ENCODE data around the gene SULT2A1.
"Not testable (repeated sequence)": the region's sequence is repeated elsewhere in the genome, so short reads cannot be mapped to it uniquely, and the experiment has no call there.

Gene SULT2A1, protein sequence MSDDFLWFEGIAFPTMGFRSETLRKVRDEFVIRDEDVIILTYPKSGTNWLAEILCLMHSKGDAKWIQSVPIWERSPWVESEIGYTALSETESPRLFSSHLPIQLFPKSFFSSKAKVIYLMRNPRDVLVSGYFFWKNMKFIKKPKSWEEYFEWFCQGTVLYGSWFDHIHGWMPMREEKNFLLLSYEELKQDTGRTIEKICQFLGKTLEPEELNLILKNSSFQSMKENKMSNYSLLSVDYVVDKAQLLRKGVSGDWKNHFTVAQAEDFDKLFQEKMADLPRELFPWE

DNA sequence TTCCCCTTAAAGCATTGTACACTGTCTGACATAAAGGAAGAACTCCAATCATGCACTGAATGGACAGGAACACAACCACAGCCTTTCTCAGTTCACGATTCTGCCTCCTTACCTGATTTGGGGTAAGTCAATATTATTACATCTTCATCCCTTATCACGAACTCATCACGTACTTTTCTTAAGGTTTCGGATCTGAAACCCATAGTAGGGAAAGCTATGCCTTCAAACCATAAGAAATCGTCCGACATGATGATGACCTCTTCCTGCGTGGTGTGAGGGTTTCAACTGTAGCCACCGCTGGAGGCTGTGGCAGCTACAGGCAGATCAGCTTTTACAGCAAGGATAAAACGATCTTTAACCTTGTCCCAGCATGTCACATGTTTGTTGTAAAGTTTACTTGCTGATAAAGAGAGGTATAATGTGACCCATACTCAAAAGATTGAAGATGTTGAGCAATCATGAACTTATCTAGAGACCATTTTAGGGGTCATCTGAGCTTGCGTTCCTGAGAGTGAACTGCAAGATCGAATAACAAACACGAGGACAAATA, at the start of gene SULT2A1:
Gene SULT2A1, minus strand, starts transcription at position 306 of the 550 bp plus-strand sequence. Its CDS starts 58 bp downstream, at position 248.
- DNase-seq = no peak

DNA sequence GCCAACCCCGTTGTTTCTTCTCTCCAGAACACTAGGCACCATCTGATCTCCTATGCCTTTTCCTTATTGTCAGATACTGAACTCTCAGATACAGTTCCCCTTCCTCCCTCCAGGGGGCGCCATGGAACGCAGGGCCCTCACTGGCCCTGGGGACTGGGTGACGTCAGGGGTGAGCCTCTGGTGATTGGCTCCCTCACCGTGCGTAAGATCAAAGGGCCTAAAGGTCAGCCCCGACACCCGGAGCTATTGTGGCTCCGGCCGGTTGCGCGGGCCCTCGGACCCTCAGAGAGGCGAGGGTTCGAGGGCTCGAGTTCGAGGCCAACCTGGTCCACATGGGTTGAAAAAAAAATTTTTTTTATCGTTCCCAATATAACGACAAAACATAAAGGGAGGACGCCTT, 42.5 kb upstream of the SULT2A1 start:
- DNase-seq = not testable (repeated sequence)

DNA sequence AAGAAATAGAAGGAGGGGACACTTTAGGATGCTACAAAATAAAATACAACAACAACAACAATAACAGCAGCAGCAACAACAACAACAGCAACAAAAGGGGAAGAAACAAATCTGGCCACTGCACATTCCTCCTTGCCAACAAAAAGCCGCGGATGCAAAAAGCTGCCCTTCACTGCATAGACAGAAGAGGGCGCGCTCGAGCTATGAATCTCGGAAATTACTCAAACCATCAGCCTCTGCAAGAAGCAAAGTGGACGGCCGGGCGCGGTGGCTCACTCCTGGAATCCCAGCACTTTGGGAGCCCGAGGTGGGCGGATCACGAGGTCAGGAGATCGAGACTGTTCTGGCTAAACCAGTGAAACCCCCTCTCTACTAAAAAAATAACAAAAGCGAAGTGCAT, 34.0 kb upstream of the SULT2A1 start:
- not testable (repeated sequence) for DNase-seq

DNA sequence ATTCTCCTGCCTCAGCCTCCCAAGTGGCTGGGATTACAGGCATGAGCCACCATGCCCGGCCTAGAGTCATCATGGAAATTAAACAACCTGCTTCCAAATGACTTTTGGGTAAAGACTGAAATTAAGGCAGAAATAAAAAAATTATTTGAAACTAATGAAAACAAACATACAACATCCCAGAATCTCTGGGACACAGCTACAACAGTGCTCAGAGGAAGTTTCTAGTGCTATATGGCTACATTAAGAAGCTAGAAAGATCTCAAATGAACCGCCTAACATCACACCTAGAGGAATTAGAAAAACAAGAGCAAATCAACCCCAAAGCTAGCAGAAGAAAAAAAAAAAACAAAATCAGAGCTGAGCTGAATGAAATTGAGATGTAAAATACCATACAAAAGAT, 24.1 kb upstream of the SULT2A1 start:
- not testable (repeated sequence) for DNase-seq

DNA sequence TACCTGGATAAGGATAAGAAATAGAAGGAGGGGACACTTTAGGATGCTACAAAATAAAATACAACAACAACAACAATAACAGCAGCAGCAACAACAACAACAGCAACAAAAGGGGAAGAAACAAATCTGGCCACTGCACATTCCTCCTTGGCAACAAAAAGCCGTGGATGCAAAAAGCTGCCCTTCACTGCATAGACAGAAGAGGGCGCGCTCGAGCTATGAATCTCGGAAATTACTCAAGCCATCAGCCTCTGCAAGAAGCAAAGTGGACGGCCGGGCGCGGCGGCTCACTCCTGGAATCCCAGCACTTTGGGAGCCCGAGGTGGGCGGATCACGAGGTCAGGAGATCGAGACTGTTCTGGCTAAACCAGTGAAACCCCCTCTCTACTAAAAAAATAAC, 23.2 kb upstream of the SULT2A1 start:
- DNase-seq = peak; percentile 52 to 65

DNA sequence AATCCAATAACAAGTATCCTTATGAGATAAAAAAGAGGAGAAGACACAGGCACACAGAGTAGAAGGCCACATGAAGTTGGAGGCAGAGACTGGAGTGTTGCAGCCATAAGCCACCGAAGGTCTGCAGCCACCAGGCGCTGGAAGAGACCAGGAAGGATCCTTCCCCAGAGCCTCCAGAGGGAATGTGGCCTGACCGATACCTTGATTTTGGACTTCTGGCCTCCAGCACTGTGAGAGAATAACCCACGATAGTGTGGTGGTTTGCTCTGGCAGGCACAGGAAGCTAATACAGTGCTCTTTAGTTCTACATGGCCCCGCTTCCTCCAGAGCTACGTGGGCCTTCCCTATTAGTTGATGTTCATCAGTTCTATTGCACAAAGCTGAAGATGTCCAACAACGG, 15.3 kb upstream of the SULT2A1 start:
- no peak for DNase-seq

DNA sequence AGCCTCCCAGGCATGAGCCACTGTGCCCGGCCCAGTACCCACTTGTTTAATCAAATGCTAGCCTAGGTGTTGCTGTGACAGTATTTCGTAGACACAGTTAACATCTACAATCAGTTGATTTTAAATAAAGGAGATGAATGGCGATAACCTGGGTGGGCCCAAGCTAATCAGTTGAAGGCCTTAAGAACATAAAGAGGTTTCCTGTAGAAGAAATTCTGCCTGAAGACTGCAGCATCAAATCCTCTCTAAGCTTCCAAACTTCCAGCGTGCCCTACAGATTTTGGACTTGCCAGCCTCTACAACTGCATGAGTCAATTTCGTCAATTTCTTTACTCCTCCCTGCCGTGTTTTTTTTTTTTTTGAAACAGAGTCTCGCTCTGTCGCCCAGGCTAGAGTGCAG, 13.2 kb upstream of the SULT2A1 start:
- no peak for DNase-seq

DNA sequence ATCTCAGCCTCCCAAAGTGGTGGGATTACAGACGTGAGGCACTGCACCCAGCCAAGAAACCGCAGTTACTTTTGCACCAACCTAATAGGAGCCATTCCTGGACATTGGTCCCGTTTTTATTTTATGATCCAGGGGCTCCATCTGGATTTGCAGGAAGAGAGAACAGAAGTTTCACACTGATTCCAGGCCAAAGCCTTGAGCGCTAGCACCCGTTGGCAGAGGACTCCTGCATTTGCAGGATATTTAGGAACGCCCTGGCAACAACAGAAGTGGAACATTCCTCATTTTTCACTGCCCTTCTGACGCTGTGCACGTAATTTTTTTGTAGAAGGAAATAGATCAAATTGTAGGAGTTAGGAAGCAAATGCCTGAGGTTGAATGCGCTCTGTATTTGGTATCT, 11.7 kb upstream of the SULT2A1 start:
- DNase-seq = no peak

DNA sequence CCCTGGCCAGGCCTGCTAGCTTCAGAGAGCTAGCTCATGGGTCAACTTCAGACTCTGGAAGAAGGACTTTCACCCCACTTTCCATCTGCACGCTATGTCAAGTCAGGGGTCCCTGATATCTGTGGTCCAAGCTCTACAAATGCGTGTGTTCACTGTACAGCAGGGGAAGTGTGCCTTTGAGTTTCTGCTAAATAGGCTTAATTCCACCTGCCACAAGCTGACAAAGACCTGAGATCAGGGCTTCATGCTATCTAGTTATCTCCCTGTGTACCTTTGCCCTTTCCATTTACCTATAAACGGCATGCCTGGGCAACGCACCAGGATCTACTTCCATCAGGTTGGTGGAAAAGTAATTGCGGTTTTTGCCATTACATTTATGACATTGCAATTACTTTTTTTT, 10.7 kb upstream of the SULT2A1 start:
- DNase-seq = no peak

DNA sequence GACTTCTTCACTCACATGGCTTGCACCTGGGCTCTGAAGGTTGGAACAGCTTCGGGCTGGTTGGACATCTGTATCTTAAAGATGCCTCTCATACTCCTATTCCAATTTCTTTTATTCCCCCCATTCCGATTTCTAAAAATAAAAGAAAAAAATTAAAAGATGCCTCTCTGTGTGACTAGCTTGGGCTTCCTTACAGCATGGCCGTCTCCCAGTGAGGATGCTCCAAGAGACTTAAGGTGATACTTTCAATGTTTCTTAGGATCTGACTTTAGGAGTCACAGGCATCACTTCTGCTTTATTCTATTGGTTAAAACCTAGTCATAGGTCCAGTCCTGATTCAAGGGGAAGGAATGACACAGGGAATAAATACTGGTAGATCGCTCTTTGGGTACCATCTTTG, 9.9 kb upstream of the SULT2A1 start:
- DNase-seq = no peak

DNA sequence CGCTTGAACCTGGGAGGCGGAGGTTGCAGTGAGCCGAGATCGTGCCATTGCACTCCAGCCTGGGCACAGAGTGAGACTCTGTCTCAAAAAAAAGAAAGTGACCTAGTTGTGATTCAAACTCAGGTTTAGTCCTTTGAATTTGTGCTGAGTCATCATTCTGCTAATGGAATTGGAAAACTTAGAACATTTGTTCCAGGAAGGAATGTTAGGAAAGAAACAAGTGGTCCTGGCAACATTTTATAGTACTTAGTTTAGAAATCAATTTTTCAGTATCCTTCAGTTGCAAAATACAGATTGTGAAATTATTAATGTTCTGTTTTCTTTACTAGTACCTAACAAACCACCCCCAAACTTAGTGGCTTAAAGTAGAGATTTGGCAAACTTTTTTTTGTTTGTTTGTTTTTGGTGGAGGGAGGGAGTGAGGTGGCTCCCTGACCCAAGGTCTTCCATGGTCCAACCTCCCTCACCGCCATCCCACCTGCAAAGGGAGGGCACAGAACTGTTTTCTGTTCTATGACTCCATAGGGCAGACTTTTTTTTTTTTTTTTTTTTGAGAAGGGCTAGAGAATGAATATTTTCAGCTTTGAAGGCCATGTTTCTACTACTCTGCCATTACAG, 9.2 kb upstream of the SULT2A1 start:
- no peak for DNase-seq

DNA sequence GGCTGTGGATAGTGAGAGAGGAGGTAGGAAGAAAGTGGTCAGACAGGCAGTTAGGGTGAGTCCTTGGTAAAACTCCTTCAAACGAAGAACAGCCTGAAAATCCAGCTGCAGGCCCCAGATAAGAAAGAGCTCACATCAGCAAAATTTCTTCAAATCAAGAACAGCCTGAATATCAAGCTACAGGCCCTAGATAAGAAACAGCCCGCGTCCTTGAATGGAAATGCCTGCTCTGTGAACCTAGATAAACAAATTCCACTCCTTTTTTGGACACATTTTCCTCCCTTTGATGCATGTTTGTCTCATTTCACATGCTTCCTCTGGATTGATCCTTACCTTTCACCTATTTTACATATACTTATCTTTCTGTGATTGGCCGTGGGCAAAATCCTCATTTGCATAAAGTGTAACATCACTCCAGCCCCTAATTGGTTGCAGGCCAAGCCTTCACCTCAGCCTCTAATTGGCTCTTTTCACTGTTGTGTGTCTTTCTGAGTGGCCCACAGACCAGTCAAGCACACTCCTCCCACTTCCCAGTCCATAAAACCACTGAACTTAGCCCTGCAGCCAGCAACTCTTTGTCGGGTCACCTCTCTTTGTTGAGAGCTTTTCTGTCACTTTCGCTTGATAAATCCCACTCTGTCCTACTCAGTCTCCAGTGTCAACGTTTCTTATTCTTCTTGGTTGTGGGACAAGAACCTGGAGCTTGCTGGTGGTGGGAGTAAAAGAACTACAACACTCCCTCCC, 6.0 kb upstream of the SULT2A1 start:
- DNase-seq = no peak

DNA sequence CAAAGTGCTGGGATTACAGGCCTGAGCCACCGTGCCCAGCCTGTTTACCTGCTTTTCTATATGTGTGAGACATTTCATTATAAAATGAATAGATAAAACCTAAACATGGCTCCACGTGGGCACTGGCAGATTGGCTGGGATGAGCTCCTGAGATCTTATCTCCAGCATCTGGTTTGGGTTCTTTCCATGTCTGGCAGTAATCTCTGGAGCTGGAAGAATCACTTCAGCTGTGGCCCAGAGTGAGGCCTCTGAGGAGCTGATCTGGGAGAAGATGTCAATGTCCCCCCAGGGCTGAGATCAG, 5.5 kb upstream of the SULT2A1 start:
- no peak for DNase-seq

DNA sequence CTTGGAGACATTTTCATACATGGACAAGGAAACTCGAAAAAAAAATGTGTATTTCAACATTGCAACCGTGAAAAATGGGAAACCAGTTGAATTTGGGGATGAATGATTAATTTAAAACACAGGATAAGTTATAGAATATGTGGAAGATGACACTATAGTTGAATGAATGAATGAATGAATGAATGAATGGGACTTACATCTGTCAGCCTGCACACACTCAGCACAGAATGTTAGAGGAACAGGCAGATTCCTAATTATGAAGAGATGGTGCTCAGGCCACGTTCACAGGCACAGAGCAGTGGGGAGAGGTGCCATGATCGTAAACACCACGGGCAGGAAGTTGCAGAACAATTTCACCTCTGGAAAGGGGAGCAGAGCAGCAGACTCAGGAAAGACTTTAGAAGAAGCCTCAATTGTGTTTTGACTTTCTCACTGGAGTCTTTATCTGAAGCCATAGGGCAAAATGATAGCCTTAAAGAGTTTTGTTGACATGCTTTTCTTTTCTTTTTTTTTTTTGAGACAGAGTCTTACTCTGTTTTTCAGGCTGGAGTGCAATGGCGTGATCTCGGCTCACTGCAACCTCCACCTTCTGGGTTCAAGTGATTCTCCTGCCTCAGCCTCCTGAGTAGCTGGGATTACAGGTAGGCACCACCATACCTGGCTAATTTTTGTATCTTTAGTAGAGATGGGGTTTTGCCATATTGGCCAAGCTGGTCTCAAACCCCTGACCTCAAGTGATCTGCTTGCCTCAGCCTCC, 4.9 kb upstream of the SULT2A1 start:
- DNase-seq = no peak

DNA sequence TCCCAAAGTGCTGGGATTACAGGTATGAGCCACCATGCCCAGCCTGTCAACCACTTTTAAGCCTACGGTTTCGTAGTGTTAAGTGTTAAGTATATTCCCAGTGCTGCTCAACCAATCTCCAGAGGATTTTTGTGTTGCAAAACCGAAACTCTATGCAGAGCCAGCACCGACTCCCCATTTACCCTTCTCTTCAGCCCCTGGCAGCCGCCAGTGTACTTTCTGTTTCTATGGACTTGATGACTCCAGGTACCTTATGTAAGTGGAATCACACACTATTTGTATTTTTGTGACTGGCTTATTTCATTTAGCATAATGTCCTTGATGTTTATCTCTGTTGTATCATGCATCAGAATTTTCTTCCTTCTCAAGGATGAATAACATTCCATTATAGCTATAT, 1.1 kb downstream of the SULT2A1 start:
- DNase-seq = no peak

DNA sequence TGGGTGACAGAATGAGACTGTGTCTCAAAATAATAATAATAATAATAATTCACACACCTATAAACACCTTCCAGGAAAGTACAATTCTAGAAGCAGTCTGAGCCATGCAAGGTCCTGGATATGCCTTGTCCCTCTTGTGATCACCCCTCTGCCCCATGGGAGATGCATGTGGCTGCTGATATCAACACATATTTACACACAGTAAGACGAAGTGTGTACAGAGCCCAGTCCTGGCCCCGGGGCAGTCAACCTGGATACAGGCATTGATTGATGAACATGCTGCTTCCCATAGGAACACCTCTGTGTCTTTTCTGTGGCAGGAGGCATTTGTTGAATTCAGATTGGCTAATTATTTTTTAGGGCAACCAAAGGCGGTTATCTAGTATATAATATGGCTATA, 3.2 kb downstream of the SULT2A1 start:
- no peak for DNase-seq

DNA sequence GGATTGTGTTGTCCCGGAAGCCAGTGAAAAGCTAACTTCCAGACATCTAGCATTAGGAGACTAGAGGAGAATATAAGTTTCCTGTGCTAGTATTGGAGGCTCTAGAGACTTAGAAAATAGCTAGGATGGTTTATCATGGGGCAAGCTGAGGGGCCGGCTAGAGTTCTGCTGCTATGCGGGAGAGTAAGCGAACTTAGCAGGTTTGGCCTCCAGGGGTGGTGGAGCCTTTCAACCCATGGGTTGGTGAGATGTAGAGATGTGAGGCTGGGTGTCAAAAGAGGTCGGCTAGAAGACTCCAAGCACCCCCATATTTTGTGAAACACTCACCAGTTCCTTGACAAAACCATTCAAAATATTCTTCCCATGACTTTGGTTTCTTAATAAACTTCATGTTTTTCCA, 4.4 kb downstream of the SULT2A1 start:
- DNase-seq = no peak

DNA sequence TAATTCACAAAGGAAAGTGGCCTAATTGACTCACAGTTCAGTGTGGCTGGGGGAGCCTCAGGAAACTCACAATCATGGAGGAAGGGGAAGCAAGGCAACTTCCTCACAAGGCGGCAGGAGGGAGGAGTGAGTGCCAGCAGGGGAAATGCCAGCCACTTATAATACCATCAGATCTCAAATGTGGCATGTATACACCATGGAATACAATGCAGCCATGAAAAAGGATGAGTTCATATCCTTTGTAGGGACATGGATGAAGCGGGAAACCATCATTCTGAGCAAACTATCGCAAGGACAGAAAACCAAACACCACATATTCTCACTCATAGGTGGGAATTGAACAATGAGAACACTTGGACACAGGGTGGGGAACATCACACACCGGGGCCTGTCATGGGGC, 6.7 kb downstream of the SULT2A1 start:
- not testable (repeated sequence) for DNase-seq

DNA sequence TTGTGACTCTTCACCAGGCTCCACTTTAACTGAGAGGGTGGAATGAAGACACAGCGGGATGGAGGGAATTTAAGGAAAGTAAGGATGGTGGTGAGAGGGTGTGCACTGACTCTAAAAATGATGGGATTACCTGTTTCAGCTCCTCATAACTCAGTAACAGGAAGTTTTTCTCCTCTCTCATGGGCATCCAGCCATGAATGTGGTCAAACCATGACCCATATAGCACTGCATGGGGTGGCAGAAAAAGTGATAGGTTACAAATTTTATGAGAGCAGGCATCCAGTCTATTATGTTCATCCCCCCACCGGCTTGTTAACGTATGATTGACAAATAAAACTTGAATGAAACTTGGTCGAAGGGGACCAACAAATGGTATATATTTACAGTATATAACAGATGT, 7.2 kb downstream of the SULT2A1 start:
- no peak for DNase-seq

DNA sequence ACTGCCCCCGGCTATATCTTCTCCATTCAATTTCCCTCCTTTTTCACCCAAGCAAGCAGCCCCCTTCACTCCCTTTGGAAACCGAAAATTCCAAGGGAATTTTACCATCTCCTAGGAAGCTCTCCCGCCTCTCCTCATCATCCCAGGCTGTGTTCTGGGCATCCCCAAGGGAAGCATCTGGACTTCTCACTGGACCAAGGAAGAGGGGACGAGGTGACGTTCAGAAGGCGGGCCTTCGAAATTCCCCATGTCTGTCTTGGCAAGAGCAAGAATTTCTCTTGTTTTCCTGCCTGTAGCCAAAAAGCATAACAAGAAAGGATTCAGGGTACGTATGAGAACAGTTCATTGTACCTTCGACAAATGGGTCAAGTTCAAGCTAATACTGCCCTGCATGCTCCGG, 20.9 kb downstream of the SULT2A1 start:
- DNase-seq = no peak

DNA sequence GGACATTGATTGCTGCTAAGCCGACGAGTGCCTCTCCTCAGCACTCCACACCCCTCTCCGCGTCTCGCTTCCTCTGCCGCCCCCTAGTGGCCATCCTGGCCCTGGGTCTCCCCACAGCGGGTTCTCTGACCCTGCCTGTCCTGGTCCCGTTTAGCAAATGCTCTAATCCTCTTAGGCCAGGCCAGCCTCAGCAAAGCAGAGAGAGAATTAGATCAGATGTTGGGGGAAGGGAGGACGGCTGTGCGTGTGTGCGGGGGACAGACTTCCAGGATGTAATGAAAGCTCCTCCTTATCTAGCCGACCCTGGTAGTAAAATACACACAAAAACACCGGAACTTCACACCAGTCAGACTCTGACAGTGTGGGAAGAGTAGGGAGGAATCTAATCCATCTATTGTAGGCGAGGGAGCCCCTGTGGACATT, 22.6 kb downstream of the SULT2A1 start:
- DNase-seq = peak; percentile 72 to 91

DNA sequence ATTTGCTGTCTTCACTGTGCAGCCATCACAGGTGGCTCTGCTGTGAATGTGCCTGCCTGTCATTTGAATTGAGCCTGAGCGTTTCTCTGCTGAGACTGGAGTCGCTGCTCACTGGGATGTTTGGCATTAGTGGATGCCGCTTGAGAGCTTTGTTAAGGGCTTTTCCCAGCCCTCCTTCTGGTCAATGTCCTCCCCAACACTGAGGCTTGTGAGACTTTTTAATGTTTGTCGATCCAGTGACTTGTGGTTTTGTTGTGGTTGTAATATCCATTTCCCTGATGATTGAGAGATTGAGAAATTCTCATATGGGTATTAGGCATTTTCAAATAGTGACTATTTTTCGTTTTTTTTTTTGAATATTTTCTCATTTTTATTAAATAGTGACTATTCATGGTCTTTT, 24.5 kb downstream of the SULT2A1 start:
- DNase-seq = no peak

DNA sequence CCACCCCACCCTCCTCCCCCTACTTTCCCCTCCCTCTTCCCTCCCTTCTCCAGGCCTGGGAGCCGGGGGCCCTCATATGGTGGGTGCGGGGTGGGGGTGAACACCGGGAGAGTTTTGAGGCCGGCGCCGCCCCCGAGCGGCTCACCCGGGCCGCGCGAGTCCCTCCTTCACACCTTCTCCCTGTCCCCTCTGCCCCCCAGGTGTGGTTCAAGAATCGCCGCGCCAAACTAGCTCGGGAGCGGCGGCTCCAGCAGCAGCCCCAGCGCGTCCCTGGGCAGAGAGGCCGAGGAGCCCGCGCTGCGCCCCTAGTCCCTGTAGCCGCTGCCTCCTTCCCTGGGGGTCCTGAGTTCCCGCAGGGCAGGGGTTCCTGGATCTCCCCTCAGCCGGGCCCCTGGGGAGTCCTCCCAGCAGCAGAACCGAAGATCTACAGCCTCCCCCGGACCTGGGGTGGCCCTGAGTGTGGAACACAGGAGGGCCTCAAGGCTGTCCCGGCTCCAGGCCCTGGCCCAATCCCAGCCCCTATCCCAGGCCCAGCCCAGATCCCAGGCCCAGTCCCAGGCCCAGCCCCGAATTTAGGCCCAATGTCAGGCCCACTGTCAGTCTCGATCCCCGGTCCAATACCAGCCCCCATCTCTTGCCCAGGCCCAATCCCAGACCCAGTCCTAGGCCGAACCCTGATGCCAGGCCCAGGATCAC, 25.4 kb downstream of the SULT2A1 start:
- no peak for DNase-seq

Measured in stimulated activated CD4-positive, alpha-beta T cell treated with anti-CD3 and anti-CD28 coated beads, Interleukin-4, amount 100 ng/mL, for 4 hours (primary cell).